Stimulated activated CD4-positive, alpha-beta T cell treated with anti-CD3 and anti-CD28 coated beads, TNF-alpha, amount 100 ng/mL, for 1 hour (primary cell): ENCODE data around the gene CYP24A1.

ENCODE experiments used
- DNase-seq, 3 donors: peaks; one replicate each; pipeline ENCODE4 v3.0.0-alpha.2; 2020; ENCODE audit warnings: low read depth in 3 of 3, low spot score in 1 of 3

CYP24A1 gene

DNA sequence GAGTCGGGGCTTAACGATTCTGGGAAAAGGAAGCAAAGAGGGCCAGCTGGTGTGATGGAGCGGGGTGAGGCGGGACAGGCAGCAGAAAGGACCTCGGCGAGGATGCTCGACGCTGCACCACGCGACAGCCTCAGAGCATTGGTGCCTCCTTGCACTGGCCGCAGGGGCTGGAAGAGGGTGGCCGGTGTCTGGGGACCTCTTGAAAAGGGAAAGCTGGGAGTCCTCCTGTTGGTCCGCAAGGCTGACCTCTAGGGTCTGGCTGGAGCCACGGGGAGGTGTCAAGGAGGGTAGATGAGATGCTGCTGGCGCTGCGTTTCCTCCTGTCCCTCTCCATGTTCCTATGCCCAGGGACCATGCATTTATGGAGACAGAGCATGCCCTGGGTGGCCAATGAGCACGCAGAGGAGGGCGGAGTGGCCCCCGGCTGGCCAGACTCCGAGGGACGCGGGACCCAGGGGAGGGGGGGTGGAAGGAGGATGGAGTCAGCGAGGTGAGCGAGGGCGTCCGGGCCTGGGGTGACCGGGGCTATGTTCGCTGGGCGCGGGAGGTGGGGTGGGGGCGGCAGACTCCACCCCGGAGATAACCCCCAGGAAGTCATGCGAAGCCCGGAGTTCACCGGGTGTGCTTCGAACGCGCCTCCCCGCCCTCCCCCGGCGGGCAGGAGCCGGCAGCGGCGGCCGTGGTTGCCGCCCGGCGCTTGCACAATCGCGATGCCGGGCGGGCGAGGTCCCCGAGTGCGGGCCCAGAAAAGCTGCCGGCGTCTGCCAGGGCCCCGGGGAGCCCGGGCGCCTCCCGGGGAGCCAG is at the start of gene CYP24A1:
Gene CYP24A1, minus strand, starts transcription at position 334 of the 804 bp plus-strand sequence. CDS start 407 bp downstream, outside the sequence.
- DNase-seq: no peak

DNA sequence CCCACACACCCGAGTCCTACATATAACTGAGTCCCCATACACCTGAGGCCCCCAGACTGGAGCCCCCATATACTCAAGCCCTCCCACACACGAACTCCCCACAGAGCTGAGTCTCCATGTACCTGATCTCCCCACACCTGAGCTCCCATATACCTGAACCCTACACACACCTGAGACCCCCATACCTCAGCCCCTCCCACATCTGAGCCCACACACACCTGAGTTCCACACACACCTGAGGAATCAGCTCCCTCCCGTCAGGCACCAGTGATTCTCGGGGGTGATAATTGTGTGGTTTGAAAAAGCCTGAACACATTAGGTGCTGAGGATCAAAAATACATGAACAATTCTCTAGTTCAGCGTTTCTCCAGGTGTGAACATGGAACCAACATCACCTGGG is 49.5 kb upstream of the CYP24A1 start:
- no peak for DNase-seq

DNA sequence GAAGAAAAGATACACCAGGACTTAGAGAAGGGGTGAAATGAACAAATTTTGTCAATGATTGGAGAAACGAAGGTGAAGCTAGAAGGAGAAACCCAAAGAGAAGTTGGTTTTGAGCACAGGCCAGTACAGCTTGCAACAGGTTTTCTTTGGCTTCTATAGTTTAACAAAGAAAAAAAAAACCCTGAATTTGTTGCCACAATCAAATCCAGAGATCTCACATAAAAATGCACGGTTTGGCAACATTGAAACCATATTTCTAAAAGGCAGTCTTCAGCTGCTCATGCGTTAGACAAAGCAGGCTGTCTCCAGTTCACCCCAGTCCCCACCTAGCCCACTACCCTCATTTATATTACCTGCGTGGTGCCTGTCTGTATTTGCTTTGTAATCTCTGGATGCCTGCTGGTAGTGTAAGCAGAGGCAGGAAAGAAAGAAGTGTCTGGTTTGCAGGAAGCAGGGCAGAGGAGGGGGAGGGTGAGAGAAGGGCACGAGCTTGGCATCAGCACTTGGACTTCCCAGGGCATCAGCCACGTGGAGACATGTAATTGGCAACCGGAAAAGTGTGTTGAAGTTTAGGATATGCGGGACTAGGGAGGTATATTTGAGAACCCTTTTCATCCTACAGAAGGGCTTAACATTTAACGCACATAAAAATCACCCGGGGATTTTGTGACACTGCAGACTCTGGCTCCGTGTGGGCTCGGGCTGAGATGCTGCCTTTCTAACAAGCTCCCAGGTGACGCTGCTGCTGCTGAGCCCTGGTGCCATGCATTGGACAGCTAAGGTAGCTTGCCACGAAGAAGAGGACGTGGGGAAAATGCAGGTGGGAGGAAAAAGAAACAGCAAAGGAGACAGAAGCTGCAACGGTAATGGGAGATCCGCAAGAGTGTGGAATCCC is 48.5 kb upstream of the CYP24A1 start:
- no peak for DNase-seq

DNA sequence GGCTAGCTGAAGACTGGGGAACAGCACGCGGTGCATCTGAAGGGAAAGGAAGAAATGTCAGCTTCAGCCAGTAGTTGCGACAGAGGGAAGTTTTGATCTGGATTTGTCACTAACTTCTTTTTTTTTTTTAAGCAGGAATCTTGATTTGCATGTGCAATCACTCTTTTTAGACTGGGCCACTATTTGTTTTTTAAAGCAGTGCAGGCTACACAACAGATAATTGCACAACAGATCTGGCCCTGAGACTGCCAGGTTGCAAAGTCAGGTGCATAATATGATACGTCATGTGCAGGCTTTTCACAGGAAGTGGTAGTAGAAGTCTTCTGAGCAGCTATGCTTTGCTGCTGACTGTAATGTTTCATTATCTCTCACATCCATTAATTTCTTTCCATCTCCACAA is 47.6 kb upstream of the CYP24A1 start:
- no peak for DNase-seq

DNA sequence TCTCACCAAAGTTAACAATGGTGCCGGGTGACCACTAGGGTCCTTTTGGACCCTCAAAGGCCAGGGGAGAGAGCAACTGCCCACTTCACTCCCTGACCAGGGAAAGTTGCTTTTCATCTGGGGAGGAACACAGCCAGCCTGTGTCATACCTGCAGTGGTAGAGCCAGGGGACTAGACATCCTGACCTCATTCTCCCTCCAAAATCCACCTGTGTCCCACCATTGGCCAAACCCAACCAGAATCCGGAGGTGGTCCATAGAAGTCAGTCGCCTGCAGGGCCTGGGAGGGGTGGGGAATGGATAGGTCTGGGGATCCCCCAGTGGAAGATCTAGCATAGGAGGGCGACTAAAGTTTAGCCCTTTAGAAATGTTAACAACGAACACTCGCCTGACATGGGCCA is 46.9 kb upstream of the CYP24A1 start:
- DNase-seq: no peak

DNA sequence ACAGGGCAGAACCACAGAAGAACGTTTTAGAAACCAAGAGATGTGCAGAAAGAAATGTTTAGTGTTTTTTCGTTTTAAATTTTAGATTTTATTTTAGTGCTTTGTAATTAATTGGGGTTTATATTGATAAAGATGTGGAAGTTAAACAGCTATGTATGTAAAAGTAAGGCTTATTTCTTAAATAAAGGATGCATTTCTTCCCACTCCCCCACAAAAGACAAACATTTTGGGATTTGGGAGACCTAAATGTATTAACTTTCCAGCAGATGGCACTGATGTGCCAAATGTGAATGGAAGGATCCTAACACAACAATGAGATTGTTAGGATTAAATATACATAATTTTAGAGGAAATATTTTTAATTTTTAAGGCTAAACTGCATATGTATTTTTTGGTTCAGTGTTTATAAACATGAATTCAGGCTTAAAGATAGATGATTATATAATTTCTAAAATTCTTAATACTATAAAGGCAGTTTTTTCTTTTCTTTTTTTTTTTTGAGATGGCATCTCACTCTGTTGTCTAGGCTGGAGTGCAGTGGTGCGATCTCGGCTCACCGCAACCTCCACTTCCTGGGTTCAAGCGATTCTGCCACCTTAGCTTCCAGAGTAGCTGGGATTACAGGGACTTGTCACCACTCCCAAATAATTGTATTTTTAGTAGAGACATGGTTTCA is 46.1 kb upstream of the CYP24A1 start:
- no peak for DNase-seq

DNA sequence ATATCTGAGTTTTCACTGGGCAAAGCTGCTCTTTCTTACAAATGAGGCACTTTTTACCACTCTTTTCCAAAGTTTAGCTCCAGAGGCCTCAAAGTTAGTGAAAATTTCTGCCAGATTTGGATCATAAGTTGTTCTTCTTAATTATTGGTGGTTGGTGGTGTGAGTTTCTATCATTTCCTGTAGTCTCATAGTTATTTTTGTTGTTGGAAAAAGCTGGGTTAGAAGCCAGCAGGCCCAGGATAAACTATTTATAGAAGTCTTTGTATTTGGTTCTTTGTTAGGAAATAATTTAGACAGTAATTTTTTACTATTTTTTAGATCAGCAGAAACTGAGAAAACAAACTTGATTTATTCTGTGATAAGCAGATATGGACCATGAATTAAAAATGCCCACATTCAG is 44.7 kb upstream of the CYP24A1 start:
- no peak for DNase-seq

DNA sequence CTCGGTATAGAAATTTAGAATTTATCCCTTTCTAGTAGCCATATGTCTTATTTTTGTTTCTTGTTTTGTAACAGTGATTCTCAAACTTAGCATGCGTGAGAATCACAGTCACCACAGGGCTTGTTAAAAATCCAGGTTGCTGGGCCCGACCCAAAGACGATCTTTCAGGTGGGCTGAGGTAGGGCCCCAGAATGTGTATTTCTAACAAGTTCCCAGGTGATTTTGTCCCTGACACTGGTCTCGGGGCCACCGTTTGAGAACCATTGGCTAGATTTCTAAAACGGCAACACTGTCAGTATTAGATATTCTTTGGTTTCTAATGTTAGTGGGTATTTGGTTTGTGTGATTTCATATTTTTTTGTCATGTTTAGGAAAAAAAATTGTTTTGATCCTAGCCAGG is 44.0 kb upstream of the CYP24A1 start:
- no peak for DNase-seq

DNA sequence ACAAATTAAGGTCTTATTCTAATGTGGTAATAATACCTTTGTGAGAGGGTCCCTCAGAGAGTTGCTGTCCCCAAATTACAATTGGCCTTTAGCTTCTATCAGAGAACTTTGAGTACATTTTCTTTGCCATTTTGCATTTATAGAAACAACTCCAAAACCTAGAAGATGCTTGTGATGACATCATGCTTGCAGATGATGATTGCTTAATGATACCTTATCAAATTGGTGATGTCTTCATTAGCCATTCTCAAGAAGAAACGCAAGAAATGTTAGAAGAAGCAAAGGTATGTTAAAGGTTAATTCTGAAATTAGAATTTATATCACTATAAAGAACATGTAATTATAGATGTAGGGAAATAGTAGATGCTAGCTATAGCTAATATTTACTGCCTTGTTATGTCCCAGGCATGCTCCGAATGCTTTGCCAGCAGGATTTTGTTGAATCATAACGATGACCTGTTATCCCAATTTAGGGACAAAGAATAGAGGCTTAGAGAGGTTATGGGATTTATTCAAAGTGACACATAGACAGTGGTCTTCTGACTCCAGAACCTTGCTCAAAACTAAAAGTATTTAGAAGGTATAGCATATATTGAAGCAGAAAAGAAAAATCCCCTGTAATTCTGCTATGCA is 41.5 kb upstream of the CYP24A1 start:
- no peak for DNase-seq

DNA sequence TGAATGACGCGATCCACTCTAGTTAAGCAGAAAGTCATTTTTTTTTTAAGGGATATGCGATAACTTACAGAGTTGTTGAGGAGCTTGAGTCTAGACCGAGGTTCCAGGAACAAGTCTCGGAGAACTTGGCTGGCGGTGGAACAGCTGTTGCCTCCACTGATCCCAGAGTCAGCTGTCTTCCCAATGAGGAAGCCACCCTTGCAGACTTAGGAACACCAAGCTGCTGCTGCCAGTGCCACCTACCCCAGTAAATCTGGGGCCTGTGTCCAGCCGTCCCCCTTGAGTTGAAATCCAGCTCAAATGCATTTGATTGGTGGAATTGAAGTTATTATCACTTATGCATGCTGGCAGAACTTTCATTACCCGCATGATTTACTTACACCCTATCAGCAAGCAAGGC is 40.8 kb upstream of the CYP24A1 start:
- DNase-seq: no peak

DNA sequence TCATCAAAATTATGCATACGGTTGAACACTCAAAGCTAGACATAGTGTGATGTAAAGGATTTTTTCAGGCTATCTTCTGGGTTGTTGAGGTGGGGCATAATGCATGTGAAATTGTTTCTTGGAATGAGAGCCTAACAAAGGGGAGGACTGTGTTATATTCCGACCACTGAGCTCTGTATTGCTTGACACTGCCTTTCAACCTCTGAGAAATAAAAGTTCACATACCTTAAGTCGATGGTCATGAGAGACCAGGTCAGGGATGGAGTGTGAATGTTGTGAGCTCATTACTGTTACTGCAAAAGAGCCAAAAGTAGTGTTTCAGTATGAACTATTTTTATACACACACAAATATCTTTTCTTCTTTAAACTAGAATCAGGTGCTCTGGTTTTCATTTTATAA is 39.1 kb upstream of the CYP24A1 start:
- DNase-seq: no peak

DNA sequence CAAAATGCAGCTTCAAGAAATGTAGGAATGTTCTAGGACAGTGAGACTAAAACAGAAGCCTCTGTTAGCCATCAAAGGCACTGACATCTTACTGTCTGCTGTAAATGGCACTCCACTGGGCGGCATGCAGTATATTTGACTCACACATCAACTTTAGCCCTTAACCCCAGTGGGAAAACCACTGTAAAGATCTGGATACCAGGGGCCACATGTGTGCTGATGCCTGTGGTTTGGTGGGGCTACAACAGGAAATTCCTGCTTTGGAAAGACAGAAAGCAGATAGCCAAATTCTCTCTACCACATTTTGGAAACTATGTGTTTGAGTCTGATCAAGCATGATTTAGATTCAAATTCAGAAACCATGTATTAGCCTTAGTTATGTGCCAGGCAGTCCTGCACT is 38.4 kb upstream of the CYP24A1 start:
- no peak for DNase-seq

DNA sequence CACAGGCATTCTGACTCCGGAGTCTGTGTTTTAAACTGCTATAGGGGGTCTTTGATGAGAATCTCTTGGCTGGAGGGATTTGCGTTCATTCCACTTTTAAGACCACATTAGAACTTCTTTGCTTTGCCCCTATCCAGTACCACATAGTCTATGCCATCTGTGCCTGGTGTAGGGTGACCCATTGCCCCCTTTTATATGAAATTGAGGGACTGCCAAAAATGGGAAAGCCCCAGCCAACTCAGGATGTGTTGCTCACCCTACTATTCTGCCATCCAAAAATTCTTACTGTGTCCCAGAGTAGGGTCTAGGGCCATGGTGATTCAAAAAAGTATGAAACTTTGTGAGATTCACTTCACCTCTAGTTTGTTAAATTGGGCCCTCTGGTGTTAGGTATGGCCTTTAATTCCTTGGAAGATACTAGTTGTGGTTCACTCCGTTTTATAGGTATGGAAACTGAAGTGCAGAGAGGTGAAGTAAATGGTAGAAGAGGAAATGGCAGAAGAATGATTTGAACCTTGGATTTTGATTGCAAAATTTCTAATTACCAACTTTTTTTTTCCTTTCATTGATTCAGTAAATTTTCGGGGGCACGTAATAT is 35.5 kb upstream of the CYP24A1 start:
- DNase-seq: no peak

DNA sequence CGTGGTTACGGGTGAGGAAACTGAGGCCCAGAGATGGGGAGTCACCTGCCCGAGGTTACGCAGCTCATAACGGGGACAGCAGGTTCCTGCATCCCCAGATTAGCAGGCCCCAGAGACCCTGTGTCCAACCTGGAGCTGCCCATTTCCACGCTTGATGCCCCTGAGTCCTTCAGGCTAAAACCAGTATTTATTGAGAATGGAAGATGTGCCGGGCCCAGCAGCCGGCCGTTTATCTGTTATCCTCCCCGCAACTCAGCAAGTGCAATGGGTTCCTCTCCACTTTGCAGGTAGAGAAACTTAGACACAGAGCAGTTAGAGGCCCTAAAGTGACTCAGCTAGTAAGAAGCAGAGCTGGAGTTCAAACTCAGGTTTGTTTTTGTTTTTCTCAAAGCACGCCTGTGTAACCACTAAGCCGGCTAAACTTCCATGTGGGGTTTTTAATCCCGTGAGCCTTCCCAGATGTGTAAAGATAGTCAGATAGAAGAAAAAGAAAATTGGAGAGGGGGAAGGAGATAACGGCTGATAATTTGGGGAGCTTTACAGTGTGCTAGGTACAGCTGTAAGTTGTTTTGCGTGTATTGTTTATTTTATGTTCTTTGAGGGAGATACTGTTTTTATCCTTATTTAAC is 34.9 kb upstream of the CYP24A1 start:
- peak in 1 of 3 donors; percentile 11 for DNase-seq

DNA sequence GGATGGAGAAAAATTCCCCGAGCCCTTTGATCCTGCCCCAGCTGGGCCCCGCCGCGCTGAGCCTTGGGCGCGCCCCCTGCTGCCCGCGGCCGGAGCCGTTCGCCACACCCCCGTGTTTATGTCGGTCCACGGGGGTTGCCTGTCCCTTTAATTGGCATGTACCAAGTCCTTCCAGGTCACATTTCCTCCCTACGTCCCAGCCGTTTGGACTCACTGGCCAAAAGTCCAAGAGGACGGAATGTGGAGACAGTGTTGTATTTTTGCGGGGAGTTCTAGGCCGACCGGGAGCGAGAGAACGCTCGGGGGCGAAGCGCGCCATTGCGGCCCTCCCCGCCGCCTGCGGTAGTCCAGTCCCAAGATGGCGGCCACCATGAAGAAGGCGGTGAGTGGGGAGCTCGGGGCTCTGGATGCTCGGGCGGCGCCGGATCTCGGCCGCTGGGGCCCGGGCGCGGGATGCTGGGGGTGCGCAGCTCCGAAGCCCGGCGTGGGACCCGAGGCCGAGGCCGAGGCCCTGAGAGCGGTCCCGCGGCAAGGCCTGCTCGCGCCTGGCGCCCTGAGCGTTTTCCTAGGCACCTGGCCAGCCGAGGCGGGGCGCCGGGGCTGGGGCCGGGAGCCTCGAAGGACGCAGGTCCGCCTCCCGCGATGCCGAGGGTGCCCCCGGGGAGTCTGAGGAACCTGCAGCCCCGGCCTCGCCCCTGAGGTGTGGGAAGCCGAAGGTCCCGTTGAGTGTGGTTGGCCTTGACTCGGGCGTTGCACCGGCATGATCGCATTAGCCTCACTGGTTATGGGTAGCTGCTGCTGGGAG is 34.2 kb upstream of the CYP24A1 start, which contains the start of gene PFDN4:
Gene PFDN4, plus strand, starts transcription at position 345 of the 805 bp plus-strand sequence. Its CDS starts 14 bp downstream, at position 359.
- peak; percentile 43 to 69 (median 49) for DNase-seq

DNA sequence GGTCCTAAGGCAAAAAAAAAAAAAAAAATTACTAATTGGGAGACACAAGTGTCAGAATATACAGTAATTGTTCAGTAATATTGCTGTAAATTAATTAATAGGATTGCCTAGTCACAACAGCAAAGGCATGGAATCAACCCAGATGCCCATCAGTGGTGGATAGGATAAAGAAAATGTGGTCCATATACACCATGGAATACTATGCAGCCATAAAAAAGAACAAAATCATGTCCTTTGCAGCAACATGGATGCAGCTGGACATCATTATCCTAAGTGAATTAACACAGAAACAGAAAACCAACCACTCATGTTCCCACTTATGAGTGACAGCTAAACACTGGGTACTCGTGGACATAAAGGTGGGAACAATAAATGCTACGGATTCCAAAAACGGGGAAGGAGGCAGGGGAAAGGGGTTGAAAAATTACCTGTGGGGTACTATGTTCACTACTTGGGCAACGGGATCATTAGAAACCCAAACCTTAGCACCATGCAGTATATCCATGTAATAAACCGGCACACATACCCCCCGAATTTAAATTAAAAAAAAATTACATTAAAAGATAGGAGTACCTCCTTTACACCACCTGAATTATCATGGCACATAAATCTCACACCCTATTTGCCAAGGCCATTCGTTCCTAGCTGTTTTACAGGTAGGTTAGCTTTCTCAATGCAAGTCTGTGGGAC is 33.4 kb upstream of the CYP24A1 start:
- DNase-seq: no peak

DNA sequence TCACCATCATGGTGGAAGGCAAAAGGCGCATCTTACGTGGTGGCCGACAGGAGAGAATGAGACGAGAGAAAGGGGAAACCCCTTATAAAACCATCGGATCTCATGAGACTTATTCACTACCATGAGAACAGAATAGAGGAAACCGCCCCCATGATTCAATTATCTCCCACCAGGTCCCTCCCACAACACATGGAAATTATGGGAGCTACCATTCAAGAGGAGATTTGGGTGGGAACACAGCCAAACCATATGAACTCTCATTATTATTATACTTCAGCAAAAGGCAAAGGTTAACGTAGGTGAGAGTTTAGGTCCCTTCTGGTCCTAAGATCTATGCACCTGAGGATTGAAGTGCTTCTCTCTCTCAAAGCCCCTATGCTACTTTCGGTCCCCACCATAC is 31.7 kb upstream of the CYP24A1 start:
- no peak for DNase-seq

DNA sequence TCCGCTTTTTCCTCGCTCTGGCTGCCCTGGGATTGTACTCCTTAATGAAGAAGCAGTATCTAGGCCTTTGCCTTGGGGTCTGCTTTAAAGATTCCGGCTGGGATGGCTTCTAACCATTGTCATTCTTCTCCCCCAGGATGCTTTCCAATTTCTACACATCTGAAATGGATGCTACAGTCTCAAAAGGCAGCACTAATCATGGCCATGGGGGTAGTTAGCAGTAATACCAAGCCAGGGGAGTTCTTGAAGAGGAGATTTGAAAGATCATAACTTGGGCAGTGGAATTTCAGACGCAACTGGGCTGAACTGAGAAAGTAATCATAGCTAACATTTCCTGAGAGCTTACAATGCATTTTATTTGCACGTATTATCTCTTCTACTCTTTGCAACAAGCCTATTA is 30.7 kb upstream of the CYP24A1 start:
- DNase-seq: no peak

DNA sequence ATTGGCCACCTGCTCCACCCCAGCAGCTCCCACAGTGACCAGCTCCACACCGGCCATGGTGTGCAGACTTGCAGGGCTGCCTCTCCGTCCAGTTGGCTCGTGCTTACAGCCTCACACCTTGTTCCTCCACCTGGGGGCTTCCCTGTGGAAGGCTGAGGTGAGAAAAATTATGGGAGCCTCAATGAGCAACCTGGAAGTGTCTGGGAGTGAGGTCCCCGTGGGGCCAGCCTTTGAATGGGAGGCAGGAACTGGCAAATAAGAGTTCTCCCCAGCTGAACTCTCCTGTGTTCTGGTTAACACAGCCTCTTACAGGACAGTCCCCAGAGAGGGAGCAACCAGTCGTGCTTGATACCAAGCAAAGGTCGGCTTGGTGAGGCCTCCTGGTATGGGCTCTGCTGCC is 30.3 kb upstream of the CYP24A1 start:
- no peak for DNase-seq
